WTC11 (cell line): ENCODE results near the gene POLDIP2. TPM values are rescaled to one million over a fixed set of nuclear protein-coding genes. Genes with fewer than 3 reads are reported as not detected.

Experiments
- ATAC-seq: fragments of 200-7000 bp; cut with Tn5 transposase; 2 replicates; pipeline ENCODE4 v1.10.0; 2021; ENCODE audit warnings: mild to moderate bottlenecking, moderate library complexity
- CTCF ChIA-PET: fragments of 300-600 bp; sonication (Branson Sonifier 250); formaldehyde crosslinking; loops from one replicate; lab custom pipeline; 2021; ENCODE audit warnings: antibody characterized with exemption; lab: Charles Lee
- POLR2A ChIA-PET: fragments of 350-600 bp; sonication (Branson Sonifier 250); formaldehyde crosslinking; loops from one replicate; lab custom pipeline; 2021; ENCODE audit warnings: antibody characterized with exemption; lab: Charles Lee
- DNase-seq: peaks from one replicate; pipeline ENCODE4 v3.0.0; 2021; ENCODE audit warnings: low spot score
- H3K27ac Mint-ChIP-seq: 2 replicates; pipeline ENCODE4 v1.8.0; 2021; ENCODE audit warnings: mixed read lengths
- H3K27me3 Mint-ChIP-seq: 2 replicates; pipeline ENCODE4 v1.8.0; 2021; ENCODE audit warnings: low read depth, mild to moderate bottlenecking, moderate library complexity, mixed read lengths
- H3K36me3 Mint-ChIP-seq: 2 replicates; pipeline ENCODE4 v1.8.0; 2021; ENCODE audit warnings: mixed read lengths
- H3K4me1 Mint-ChIP-seq: 2 replicates; pipeline ENCODE4 v1.8.0; 2022; ENCODE audit warnings: mixed read lengths
- H3K4me3 Mint-ChIP-seq: 2 replicates; pipeline ENCODE4 v1.8.0; 2021; ENCODE audit warnings: mild to moderate bottlenecking, moderate library complexity, mixed read lengths
- H3K9me3 Mint-ChIP-seq: 2 replicates; pipeline ENCODE4 v1.8.0; 2021; ENCODE audit warnings: mixed read lengths
- EMX1 ChIP-seq: fragments of 250-450 bp; sonication (Bioruptor Pico); IDR thresholded peaks from 2 replicates; pipeline ENCODE4 v1.8.0; 2021; ENCODE audit warnings: mild to moderate bottlenecking
- FOXJ3 ChIP-seq: sonication (generic); formaldehyde crosslinking; IDR thresholded peaks from 2 replicates; pipeline ENCODE4 v1.9.0; 2021; ENCODE audit warnings: missing genetic modification reagents, mild to moderate bottlenecking, borderline replicate concordance
- FOXP1 ChIP-seq: sonication (generic); formaldehyde crosslinking; IDR thresholded peaks from 2 replicates; pipeline ENCODE4 v1.8.0; 2022; ENCODE audit warnings: missing genetic modification reagents, mild to moderate bottlenecking, moderate library complexity, borderline replicate concordance
- GABPB1 ChIP-seq: sonication (generic); formaldehyde crosslinking; IDR thresholded peaks from 2 replicates; pipeline ENCODE4 v1.8.1; 2023; ENCODE audit warnings: mild to moderate bottlenecking, missing genetic modification reagents
- JAZF1 ChIP-seq: fragments of 250-450 bp; sonication (Bioruptor Pico); IDR thresholded peaks from 2 replicates; pipeline ENCODE4 v1.9.0; 2021; ENCODE audit warnings: moderate library complexity, mild to moderate bottlenecking, inconsistent platforms
- NR2C2 ChIP-seq: sonication (generic); formaldehyde crosslinking; IDR thresholded peaks from 2 replicates; pipeline ENCODE4 v1.8.0; 2022; ENCODE audit warnings: mild to moderate bottlenecking, missing genetic modification reagents
- OVOL2 ChIP-seq: fragments of 250-450 bp; sonication (Bioruptor Pico); IDR thresholded peaks from 2 replicates; pipeline ENCODE4 v1.9.0; 2021; ENCODE audit warnings: mild to moderate bottlenecking, borderline replicate concordance
- PRRX2 ChIP-seq: fragments of 250-450 bp; sonication (Bioruptor Pico); IDR thresholded peaks from 2 replicates; pipeline ENCODE4 v1.8.0; 2021; ENCODE audit warnings: mild to moderate bottlenecking
- SMAD3 ChIP-seq: sonication (generic); formaldehyde crosslinking; IDR thresholded peaks from 2 replicates; pipeline ENCODE4 v1.8.0; 2022; ENCODE audit warnings: missing genetic modification reagents, mild to moderate bottlenecking, borderline replicate concordance
- SP1 ChIP-seq: sonication (generic); formaldehyde crosslinking; conservative IDR thresholded peaks from 2 replicates; pipeline ENCODE4 v1.8.1; 2022; ENCODE audit warnings: missing genetic modification reagents
- ZNF138 ChIP-seq: sonication (generic); formaldehyde crosslinking; conservative IDR thresholded peaks from 2 replicates; pipeline ENCODE4 v1.8.1; 2022; ENCODE audit warnings: mild to moderate bottlenecking, moderate library complexity, missing genetic modification reagents
- ZNF416 ChIP-seq: fragments of 250-450 bp; sonication (Bioruptor Pico); IDR thresholded peaks from 2 replicates; pipeline ENCODE4 v1.9.0; 2021; ENCODE audit warnings: mild to moderate bottlenecking, inconsistent platforms
- ZNF423 ChIP-seq: fragments of 250-450 bp; sonication (Bioruptor Pico); IDR thresholded peaks from 2 replicates; pipeline ENCODE4 v2.1.2; 2022; ENCODE audit warnings: mild to moderate bottlenecking, moderate library complexity
- total RNA-seq: library from RNA; stranded (reverse); gene quantifications from 3 replicates; pipeline ENCODE4 v1.2.3, GENCODE V29; 2021
- TF ChIP-seq, protein P1 (sequence below): fragments of 250-450 bp; sonication (Bioruptor Pico); IDR thresholded peaks from 2 replicates; pipeline ENCODE4 v1.9.0; 2021; ENCODE audit warnings: mild to moderate bottlenecking, borderline replicate concordance
- TF ChIP-seq, protein P2 (sequence below): fragments of 250-450 bp; sonication (Bioruptor Pico); conservative IDR thresholded peaks from 2 replicates; pipeline ENCODE4 v1.9.0; 2021; ENCODE audit warnings: mild to moderate bottlenecking
- TF ChIP-seq, protein P3 (sequence below): sonication (generic); formaldehyde crosslinking; IDR thresholded peaks from 2 replicates; pipeline ENCODE4 v1.8.1; 2022; ENCODE audit warnings: low read depth, missing genetic modification reagents, borderline replicate concordance
- TF ChIP-seq, protein P4 (sequence below): sonication (generic); formaldehyde crosslinking; IDR thresholded peaks from 2 replicates; pipeline ENCODE4 v1.8.0; 2022; ENCODE audit warnings: mild to moderate bottlenecking, missing genetic modification reagents
- TF ChIP-seq, protein P5 (sequence below): sonication (generic); formaldehyde crosslinking; IDR thresholded peaks from 2 replicates; pipeline ENCODE4 v1.8.1; 2023; ENCODE audit warnings: mild to moderate bottlenecking, missing genetic modification reagents, moderate library complexity

Gene POLDIP2
- total RNA-seq, 1 experiment from 2014 or later, result 85.4 TPM

DNA sequence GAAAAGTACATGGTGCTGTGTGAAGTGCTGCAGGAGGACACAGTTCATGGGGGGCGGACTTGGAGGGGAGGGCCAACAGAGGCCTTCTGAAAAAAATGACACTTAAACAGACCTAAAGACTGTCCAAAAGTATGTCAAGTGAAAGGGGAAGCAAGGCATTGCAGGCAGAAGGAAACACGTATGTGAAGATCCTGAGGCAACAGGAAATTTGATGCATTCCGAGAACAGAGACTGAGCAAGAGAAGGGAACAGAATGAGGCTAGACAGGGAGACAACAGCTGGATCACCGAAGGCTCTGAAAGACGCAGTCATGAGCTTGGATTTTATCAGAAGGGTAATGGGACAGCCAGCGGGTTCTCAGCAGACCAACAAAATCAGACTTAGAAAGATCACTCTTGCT, 23.2 kb downstream of the POLDIP2 start:
- Mint-ChIP-seq H3K27ac (peak overlapping the region; percentile 91), H3K4me3 (peak overlapping the region; percentile 99), H3K27me3 (no peaks in the 10 kb centered on the region), H3K9me3 (no peaks in the 10 kb centered on the region), H3K36me3 (peaks cover 2% of the 10 kb centered on the region; the same call in 1 of the 2 replicates), H3K4me1 (peaks cover 20% of the 10 kb centered on the region)
- ATAC-seq (no peak), DNase-seq (no peak)
- POLR2A ChIA-PET, result interaction anchor here (1.4 to 2.5 kb wide), 2 partner anchors 8 to 15 kb away, joined by 4 to 17 read pairs; partner anchors contain the start of gene TMEM97
- CTCF ChIA-PET, result interaction anchor here (2.5 to 3.6 kb wide), 2 partner anchors 16 to 73 kb away, joined by 12 to 17 read pairs; partner anchors contain the start of genes SLC46A1 and TMEM97
- TF ChIP-seq, protein P1, sequence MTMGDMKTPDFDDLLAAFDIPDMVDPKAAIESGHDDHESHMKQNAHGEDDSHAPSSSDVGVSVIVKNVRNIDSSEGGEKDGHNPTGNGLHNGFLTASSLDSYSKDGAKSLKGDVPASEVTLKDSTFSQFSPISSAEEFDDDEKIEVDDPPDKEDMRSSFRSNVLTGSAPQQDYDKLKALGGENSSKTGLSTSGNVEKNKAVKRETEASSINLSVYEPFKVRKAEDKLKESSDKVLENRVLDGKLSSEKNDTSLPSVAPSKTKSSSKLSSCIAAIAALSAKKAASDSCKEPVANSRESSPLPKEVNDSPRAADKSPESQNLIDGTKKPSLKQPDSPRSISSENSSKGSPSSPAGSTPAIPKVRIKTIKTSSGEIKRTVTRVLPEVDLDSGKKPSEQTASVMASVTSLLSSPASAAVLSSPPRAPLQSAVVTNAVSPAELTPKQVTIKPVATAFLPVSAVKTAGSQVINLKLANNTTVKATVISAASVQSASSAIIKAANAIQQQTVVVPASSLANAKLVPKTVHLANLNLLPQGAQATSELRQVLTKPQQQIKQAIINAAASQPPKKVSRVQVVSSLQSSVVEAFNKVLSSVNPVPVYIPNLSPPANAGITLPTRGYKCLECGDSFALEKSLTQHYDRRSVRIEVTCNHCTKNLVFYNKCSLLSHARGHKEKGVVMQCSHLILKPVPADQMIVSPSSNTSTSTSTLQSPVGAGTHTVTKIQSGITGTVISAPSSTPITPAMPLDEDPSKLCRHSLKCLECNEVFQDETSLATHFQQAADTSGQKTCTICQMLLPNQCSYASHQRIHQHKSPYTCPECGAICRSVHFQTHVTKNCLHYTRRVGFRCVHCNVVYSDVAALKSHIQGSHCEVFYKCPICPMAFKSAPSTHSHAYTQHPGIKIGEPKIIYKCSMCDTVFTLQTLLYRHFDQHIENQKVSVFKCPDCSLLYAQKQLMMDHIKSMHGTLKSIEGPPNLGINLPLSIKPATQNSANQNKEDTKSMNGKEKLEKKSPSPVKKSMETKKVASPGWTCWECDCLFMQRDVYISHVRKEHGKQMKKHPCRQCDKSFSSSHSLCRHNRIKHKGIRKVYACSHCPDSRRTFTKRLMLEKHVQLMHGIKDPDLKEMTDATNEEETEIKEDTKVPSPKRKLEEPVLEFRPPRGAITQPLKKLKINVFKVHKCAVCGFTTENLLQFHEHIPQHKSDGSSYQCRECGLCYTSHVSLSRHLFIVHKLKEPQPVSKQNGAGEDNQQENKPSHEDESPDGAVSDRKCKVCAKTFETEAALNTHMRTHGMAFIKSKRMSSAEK (CRISPR knock-in tag), result no peak
- TF ChIP-seq ZNF138, result no peak
- TF ChIP-seq NR2C2 (CRISPR knock-in tag), result no peak
- no peak for TF ChIP-seq SP1
- TF ChIP-seq FOXP1 (CRISPR knock-in tag), result no peak
- TF ChIP-seq, protein P2, sequence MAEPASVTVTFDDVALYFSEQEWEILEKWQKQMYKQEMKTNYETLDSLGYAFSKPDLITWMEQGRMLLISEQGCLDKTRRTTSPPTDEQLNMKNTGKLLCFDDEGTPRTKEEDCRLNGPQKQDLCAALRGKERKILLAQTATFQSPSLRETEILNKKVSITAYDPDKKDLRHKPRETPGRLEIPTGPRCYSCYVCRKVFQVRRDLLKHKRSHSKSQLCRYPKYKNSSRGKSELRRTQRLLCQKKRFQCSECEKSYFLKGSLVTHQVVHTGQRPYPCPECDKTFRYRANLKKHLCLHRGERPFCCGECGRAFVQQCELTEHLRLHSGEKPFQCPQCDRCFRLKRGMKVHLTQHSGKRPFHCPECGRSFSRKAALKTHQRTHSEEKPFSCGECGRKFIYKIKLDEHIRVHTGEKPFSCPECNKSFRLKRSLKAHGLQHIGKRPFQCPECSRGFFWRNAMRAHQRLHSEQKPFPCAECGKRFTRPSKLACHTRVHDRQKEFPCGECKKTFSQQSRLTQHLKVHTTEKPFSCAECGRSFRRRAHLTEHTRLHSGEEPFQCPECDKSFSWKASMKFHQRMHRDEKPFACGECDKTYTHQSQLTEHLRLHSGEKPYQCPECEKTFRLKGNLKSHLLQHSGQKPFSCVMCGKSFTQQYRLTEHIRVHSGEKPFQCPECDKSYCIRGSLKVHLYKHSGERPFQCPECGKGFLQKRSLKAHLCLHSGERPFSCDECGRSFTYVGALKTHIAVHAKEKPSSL (CRISPR knock-in tag), result no peak
- TF ChIP-seq, protein P3, sequence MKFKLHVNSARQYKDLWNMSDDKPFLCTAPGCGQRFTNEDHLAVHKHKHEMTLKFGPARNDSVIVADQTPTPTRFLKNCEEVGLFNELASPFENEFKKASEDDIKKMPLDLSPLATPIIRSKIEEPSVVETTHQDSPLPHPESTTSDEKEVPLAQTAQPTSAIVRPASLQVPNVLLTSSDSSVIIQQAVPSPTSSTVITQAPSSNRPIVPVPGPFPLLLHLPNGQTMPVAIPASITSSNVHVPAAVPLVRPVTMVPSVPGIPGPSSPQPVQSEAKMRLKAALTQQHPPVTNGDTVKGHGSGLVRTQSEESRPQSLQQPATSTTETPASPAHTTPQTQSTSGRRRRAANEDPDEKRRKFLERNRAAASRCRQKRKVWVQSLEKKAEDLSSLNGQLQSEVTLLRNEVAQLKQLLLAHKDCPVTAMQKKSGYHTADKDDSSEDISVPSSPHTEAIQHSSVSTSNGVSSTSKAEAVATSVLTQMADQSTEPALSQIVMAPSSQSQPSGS (CRISPR knock-in tag), result no peak
- no peak for TF ChIP-seq FOXJ3 (CRISPR knock-in tag)
- no peak for TF ChIP-seq EMX1 (CRISPR knock-in tag)
- no peak for TF ChIP-seq SMAD3
- no peak for TF ChIP-seq ZNF416 (CRISPR knock-in tag)
- TF ChIP-seq PRRX2 (CRISPR knock-in tag), result no peak
- TF ChIP-seq ZNF423 (CRISPR knock-in tag), result no peak
- TF ChIP-seq, protein P4, sequence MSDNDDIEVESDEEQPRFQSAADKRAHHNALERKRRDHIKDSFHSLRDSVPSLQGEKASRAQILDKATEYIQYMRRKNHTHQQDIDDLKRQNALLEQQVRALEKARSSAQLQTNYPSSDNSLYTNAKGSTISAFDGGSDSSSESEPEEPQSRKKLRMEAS, result no peak
- no peak for TF ChIP-seq JAZF1
- TF ChIP-seq, protein P5, sequence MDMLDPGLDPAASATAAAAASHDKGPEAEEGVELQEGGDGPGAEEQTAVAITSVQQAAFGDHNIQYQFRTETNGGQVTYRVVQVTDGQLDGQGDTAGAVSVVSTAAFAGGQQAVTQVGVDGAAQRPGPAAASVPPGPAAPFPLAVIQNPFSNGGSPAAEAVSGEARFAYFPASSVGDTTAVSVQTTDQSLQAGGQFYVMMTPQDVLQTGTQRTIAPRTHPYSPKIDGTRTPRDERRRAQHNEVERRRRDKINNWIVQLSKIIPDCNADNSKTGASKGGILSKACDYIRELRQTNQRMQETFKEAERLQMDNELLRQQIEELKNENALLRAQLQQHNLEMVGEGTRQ, result no peak
- no peak for TF ChIP-seq GABPB1 (CRISPR knock-in tag)
- no peak for TF ChIP-seq OVOL2 (CRISPR knock-in tag)
